Measurements from ENCODE around the gene TPBGL. TPM values are rescaled to one million over a fixed set of nuclear protein-coding genes. Genes with fewer than 3 reads are reported as not detected.
A peak's percentile ranks its signal among the peaks of the same experiment; 100 is the strongest.

The TPBGL gene
- total RNA-seq, 4 donors from 2014 or later = 0.36 to 0.40 TPM; not detected in 2

- Histone ChIP-seq H3K27ac (no peak overlapping the region), H3K9me3 (no peaks in the 10 kb centered on the region), H3K36me3 (peaks cover 19% of the 10 kb centered on the region), H3K4me1 (peaks cover 7% of the 10 kb centered on the region), H3K27me3 (no peaks in the 10 kb centered on the region), H3K4me3 (no peak overlapping the region)
- WGBS = 92% methylated on average over 3 of the region's 4 CpGs
- peak in 1 of 2 donors; percentile 42 for DNase-seq (ENCODE audit: low spot score in 2 of 2)
- no peak for TF ChIP-seq EP300 (IDR thresholded peaks at IDR 0.05)
- no peak for TF ChIP-seq POLR2A (IDR thresholded peaks at IDR 0.05)
- no peak for TF ChIP-seq POLR2AphosphoS5 (IDR thresholded peaks at IDR 0.05)
- no peak for TF ChIP-seq CTCF (IDR thresholded peaks at IDR 0.05)
Measured at GRCh38 chr11:75262436-75262835, 21.9 kb downstream of the TPBGL start.

GRCh38 chr11:75262961-75263852, 22.6 kb downstream of the TPBGL start:
- no peak overlapping the region for H3K4me3 ChIP-seq
- no peak overlapping the region for H3K27ac ChIP-seq
- WGBS = 81% methylated on average over 9 of the region's 17 CpGs

GRCh38 chr11:75263944-75264349, 23.4 kb downstream of the TPBGL start:
- no peaks in the 10 kb centered on the region for H3K27me3 ChIP-seq
- H3K27ac ChIP-seq = no peak overlapping the region
- H3K36me3 ChIP-seq = peaks cover 28% of the 10 kb centered on the region
- H3K4me3 ChIP-seq = no peak overlapping the region
- DNase-seq (ENCODE audit: low spot score in 2 of 2) = peak in 1 of 2 donors; percentile 58
- H3K9me3 ChIP-seq = no peaks in the 10 kb centered on the region
- TF ChIP-seq POLR2AphosphoS5 (IDR thresholded peaks at IDR 0.05) (no peak), POLR2A (IDR thresholded peaks at IDR 0.05) (no peak), CTCF (IDR thresholded peaks at IDR 0.05) (no peak), EP300 (IDR thresholded peaks at IDR 0.05) (no peak)
- H3K4me1 ChIP-seq = peaks cover 7% of the 10 kb centered on the region
- 67% methylated on average over 4 of the region's 4 CpGs for WGBS

More at GRCh38 chr11:75262961-75263852, 22.6 kb downstream of the TPBGL start:
- Histone ChIP-seq H3K4me1 (peaks cover 7% of the 10 kb centered on the region), H3K36me3 (peaks cover 22% of the 10 kb centered on the region), H3K9me3 (no peaks in the 10 kb centered on the region), H3K27me3 (no peaks in the 10 kb centered on the region)
- peak in 1 of 2 donors; percentile 56 for DNase-seq (ENCODE audit: low spot score in 2 of 2)
- no peak for TF ChIP-seq POLR2A (IDR thresholded peaks at IDR 0.05)
- no peak for TF ChIP-seq CTCF (IDR thresholded peaks at IDR 0.05)
- no peak for TF ChIP-seq EP300 (IDR thresholded peaks at IDR 0.05)
- no peak for TF ChIP-seq POLR2AphosphoS5 (IDR thresholded peaks at IDR 0.05)

GRCh38 chr11:75264356-75264755, 23.8 kb downstream of the TPBGL start:
- Histone ChIP-seq H3K9me3 (no peaks in the 10 kb centered on the region), H3K27ac (no peak overlapping the region)
- peak in 1 of 2 donors; percentile 33 for DNase-seq (ENCODE audit: low spot score in 2 of 2)

More at GRCh38 chr11:75264356-75264755, 23.8 kb downstream of the TPBGL start:
- Histone ChIP-seq H3K4me3 (no peak overlapping the region), H3K4me1 (peaks cover 7% of the 10 kb centered on the region), H3K27me3 (no peaks in the 10 kb centered on the region), H3K36me3 (peaks cover 28% of the 10 kb centered on the region)
- no peak for TF ChIP-seq EP300 (IDR thresholded peaks at IDR 0.05)
- no peak for TF ChIP-seq CTCF (IDR thresholded peaks at IDR 0.05)
- TF ChIP-seq POLR2AphosphoS5 (IDR thresholded peaks at IDR 0.05) = no peak
- no peak for TF ChIP-seq POLR2A (IDR thresholded peaks at IDR 0.05)

Measured in suprapubic skin (tissue), 4 donors.